ENCODE data around the gene SH3GL1.

GRCh38 chr19:4446704-4447200 lies 46.4 kb upstream of the SH3GL1 start:
- TF ChIP-seq CTCF (IDR thresholded peaks at IDR 0.05) (no peak), POLR2A (IDR thresholded peaks at IDR 0.05) (no peak)
